Measurements from ENCODE around the gene ATOH7.
"Not testable (repeated sequence)": the region's sequence is repeated elsewhere in the genome, so short reads cannot be mapped to it uniquely, and the experiment has no call there.

ATOH7 gene

GRCh38 chr10:68235581-68235980 lies 3.7 kb upstream of the ATOH7 start:
- no peak for DNase-seq

- no peak for DNase-seq
Observed at GRCh38 chr10:68235111-68235510, 3.2 kb upstream of the ATOH7 start.

- DNase-seq: no peak
Observed at GRCh38 chr10:68233046-68233445, 1.1 kb upstream of the ATOH7 start.

GRCh38 chr10:68231106-68231816 lies 652 bp downstream of the ATOH7 start:
- DNase-seq: peak; percentile 14

GRCh38 chr10:68230268-68230667 lies 1.6 kb downstream of the ATOH7 start:
- no peak for DNase-seq

- DNase-seq: no peak
Observed at GRCh38 chr10:68224810-68225209, 7.1 kb downstream of the ATOH7 start.

GRCh38 chr10:68223535-68224165 lies 8.3 kb downstream of the ATOH7 start:
- no peak for DNase-seq

- no peak for DNase-seq
Observed at GRCh38 chr10:68222391-68222790, 9.5 kb downstream of the ATOH7 start.

- no peak for DNase-seq
Observed at GRCh38 chr10:68221196-68221595, 10.7 kb downstream of the ATOH7 start.

GRCh38 chr10:68218786-68219185 lies 13.1 kb downstream of the ATOH7 start:
- no peak for DNase-seq

GRCh38 chr10:68212721-68213352 lies 19.1 kb downstream of the ATOH7 start:
- no peak for DNase-seq

GRCh38 chr10:68211669-68212068 lies 20.2 kb downstream of the ATOH7 start:
- DNase-seq: no peak

- no peak for DNase-seq
Observed at GRCh38 chr10:68208424-68209042, 23.4 kb downstream of the ATOH7 start.

- no peak for DNase-seq
Observed at GRCh38 chr10:68202960-68203353, 29.0 kb downstream of the ATOH7 start.

- no peak for DNase-seq
Observed at GRCh38 chr10:68196701-68197100, 35.2 kb downstream of the ATOH7 start.

GRCh38 chr10:68195776-68196175 lies 36.1 kb downstream of the ATOH7 start:
- DNase-seq: not testable (repeated sequence)

- no peak for DNase-seq
Observed at GRCh38 chr10:68194290-68194689, 37.6 kb downstream of the ATOH7 start.

- DNase-seq: no peak
Observed at GRCh38 chr10:68192113-68192512, 39.8 kb downstream of the ATOH7 start.

- no peak for DNase-seq
Observed at GRCh38 chr10:68188835-68189234, 43.1 kb downstream of the ATOH7 start.

GRCh38 chr10:68185085-68185484 lies 46.8 kb downstream of the ATOH7 start:
- no peak for DNase-seq

- DNase-seq: no peak
Observed at GRCh38 chr10:68184546-68184945, 47.4 kb downstream of the ATOH7 start.
